Chondrocyte (in vitro differentiated cells): Measurements from ENCODE around the gene VRK3. TPM values are rescaled to one million over a fixed set of nuclear protein-coding genes. Genes with fewer than 3 reads are reported as not detected.
A peak's percentile ranks its signal among the peaks of the same experiment; 100 is the strongest.

ENCODE experiments used
- DNase-seq: peaks from one replicate; pipeline ENCODE4 v3.0.0; 2021; ENCODE audit warnings: mixed read lengths, low spot score
- H3K27ac Mint-ChIP-seq: one replicate; pipeline ENCODE4 v1.8.0; 2021; ENCODE audit warnings: mild to moderate bottlenecking, moderate library complexity, mixed read lengths; ENCODE audit not compliant: unreplicated experiment
- H3K27me3 Mint-ChIP-seq: 2 replicates; pipeline ENCODE4 v1.8.0; 2021; ENCODE audit warnings: low read depth, mixed read lengths
- H3K36me3 Mint-ChIP-seq: 2 replicates; pipeline ENCODE4 v1.8.0; 2021; ENCODE audit warnings: low read depth, mixed read lengths
- H3K4me1 Mint-ChIP-seq: 2 replicates; pipeline ENCODE4 v1.8.0; 2021; ENCODE audit warnings: low read depth, mild to moderate bottlenecking, mixed read lengths
- H3K4me3 Mint-ChIP-seq: one replicate; pipeline ENCODE4 v1.8.0; 2021; ENCODE audit warnings: mild to moderate bottlenecking, moderate library complexity, mixed read lengths; ENCODE audit not compliant: unreplicated experiment
- H3K9me3 Mint-ChIP-seq: 2 replicates; pipeline ENCODE4 v1.8.0; 2021; ENCODE audit warnings: low read depth, mixed read lengths
- total RNA-seq: library from RNA; stranded (reverse); gene quantifications from 3 replicates; pipeline ENCODE4 v1.2.1, GENCODE V29; 2021
- TF ChIP-seq, protein P1 (sequence below): fragments of 200-600 bp; sonication (generic); IDR thresholded peaks from 2 replicates; pipeline ENCODE4 v1.5.0; 2021; ENCODE audit warnings: antibody characterized with exemption, mild to moderate bottlenecking, moderate library complexity

Gene VRK3
- total RNA-seq, 1 donor from 2014 or later: 21.1 TPM

DNA sequence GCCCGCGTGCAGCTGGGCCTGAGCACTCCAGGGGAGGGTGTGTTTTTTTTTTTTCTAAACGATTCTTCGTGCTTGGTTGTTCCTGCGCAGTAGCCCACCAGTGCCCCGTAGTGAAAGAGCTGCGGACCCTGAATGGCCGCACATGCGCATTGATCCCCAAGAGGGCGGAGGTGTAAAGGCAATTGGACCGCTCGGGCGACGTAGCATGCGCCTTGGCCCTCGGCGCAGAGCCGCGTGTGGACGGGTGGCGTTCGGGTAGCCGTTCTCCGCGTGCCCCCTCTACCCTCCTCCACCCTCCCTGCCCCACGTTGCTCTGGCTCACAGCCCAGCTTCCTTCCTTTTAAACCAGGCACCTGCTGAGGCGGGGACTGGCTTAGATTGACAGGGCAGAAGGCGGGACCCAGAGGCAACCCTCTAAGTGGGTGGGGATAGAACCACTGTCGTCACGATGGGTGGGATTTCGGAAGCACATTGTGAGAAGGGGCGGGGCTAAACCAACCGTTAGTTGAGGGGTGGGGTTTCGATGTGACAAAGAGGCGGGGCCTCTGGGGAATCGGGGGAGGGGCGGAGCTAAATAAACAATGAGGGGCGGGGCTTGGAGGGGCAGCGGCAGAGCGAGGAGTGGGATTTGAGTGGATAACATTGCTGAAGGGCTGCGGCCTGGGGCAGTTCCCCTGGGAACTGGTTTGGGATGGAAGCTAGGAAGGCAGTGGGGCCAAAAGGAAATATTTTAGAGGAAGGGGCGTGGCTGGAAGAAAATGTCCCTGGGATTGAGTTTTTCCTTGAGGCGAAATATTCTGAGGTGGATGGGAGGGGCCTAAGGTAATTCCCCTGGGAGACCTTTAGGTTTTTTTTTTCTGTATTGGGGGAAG is 95.3 kb downstream of the VRK3 start:
- DNase-seq: peak; percentile 96
- Mint-ChIP-seq H3K9me3 (no peaks in the 10 kb centered on the region), H3K36me3 (peaks cover 18% of the 10 kb centered on the region), H3K4me1 (peaks cover 40% of the 10 kb centered on the region), H3K27me3 (no peaks in the 10 kb centered on the region), H3K4me3 (peak overlapping the region; percentile 81), H3K27ac (peak overlapping the region; percentile 99)
- TF ChIP-seq, protein P1, sequence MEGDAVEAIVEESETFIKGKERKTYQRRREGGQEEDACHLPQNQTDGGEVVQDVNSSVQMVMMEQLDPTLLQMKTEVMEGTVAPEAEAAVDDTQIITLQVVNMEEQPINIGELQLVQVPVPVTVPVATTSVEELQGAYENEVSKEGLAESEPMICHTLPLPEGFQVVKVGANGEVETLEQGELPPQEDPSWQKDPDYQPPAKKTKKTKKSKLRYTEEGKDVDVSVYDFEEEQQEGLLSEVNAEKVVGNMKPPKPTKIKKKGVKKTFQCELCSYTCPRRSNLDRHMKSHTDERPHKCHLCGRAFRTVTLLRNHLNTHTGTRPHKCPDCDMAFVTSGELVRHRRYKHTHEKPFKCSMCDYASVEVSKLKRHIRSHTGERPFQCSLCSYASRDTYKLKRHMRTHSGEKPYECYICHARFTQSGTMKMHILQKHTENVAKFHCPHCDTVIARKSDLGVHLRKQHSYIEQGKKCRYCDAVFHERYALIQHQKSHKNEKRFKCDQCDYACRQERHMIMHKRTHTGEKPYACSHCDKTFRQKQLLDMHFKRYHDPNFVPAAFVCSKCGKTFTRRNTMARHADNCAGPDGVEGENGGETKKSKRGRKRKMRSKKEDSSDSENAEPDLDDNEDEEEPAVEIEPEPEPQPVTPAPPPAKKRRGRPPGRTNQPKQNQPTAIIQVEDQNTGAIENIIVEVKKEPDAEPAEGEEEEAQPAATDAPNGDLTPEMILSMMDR: no peak

DNA sequence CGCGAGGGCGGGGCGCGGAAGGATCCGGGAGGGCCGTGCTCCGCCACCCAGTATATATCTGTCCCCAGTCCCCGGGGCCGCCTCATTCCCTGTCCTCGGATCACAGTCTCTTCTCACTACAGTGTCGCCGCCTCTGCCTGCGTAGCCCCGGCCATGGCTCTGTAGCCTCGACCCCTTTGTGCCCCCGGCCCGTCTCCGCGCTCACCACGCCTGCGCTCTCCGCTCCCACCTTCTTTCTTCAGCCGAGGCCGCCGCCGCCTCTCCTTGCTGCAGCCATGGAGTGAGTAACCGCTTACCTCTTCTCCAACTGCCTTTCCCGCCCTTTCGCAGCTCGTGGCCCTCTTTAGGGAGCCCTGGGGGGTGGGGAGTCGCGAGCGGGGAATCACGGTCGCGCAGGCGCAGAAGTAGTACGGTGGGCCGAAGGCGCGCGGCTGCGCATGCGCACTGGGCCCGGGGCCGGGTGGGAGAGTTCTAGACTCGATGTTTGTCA is 96.0 kb downstream of the VRK3 start, which contains the start of the genes ATF5 and NUP62:
TSS of gene ATF5 (plus strand) at position 85 of the 490 bp plus-strand sequence. CDS start 1,646 bp downstream, outside the sequence.
TSS of gene NUP62 (minus strand) at position 384 of the 490 bp plus-strand sequence. CDS start 19,697 bp downstream, outside the sequence.
- Mint-ChIP-seq H3K36me3 (peaks cover 18% of the 10 kb centered on the region), H3K4me3 (peak within 1 kb of the TSS; percentile 81), H3K4me1 (peaks cover 47% of the 10 kb centered on the region), H3K9me3 (no peaks in the 10 kb centered on the region), H3K27ac (peak within 1 kb of the TSS; percentile 99), H3K27me3 (no peaks in the 10 kb centered on the region)
- TF ChIP-seq, protein P1: no peak
- peak; percentile 95 for DNase-seq

DNA sequence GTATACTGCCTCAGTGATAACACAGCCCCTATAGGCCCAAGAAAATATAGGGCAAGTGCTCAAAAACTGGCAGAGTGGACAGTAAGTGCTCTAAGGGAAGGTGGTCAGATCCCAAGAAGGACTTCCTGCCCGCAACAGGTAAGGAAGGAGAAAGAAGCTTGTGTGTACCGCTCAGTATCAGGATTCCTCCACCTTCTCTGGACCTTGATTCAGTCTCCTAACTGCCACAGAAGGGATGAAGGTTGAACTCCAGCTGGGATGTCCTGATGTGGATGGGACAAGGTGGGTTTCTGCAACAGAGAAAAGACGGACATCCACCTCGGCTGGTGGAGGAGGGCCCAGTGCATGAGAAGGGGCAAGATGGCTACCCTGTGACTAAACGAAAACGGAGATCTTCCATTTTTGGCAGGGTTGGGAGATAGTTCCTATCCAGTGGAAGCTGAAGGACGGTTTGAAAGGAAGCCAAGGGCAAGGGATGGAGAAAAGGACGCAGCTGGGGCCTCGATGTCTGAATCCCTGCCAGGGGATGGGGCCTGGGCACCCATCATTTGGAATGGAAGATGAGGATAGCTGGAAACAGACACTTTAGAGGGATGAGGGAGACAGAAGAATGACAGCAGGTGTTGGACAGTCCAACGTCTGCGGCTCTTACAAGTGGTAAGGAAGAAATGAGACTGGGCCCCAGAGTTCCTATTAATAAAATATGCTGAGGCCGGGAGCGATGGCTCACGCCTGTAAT is 97.5 kb downstream of the VRK3 start:
- Mint-ChIP-seq H3K4me3 (peak overlapping the region; percentile 81), H3K36me3 (peaks cover 17% of the 10 kb centered on the region), H3K9me3 (no peaks in the 10 kb centered on the region), H3K27me3 (no peaks in the 10 kb centered on the region), H3K4me1 (peaks cover 44% of the 10 kb centered on the region), H3K27ac (peak overlapping the region; percentile 95)
- TF ChIP-seq, protein P1: no peak
- no peak for DNase-seq

DNA sequence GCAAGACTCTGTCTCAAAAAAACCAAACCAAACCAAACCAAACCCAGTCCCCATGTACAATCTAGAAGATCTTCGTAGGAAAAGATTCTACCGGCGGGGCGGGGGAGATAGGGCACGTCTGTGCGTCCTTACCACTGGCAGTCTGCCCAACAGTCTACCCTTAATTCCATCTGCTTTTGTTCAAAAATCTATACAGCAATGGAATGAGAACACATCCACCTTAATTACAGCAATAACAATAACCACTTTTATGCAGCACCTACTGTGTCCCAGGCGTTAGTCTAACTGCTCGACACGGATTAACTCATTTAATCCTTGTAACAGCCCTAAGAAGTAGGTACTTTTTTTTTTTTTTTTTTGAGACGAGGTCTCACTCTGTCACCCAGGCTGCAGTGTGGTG is 98.7 kb downstream of the VRK3 start:
- Mint-ChIP-seq H3K4me1 (peaks cover 44% of the 10 kb centered on the region), H3K4me3 (no peak overlapping the region)
- no peak for DNase-seq

More for the DNA sequence above, 98.7 kb downstream of the VRK3 start:
- no peaks in the 10 kb centered on the region for H3K27me3 Mint-ChIP-seq
- no peak overlapping the region for H3K27ac Mint-ChIP-seq
- peaks cover 13% of the 10 kb centered on the region for H3K36me3 Mint-ChIP-seq
- no peaks in the 10 kb centered on the region for H3K9me3 Mint-ChIP-seq
- TF ChIP-seq, protein P1: no peak

Other genes with a start within 250 kb of the VRK3 start
- 10.2 to 19.8 TPM (median 10.8 TPM) in 3 replicates for gene FUZ, start 212.1 kb downstream of the VRK3 start, total RNA-seq
- gene MED25, start 207.1 kb downstream of the VRK3 start, total RNA-seq: 40.0 to 44.6 TPM (median 40.1 TPM) in 3 replicates
- gene PTOV1, start 174.2 kb downstream of the VRK3 start, total RNA-seq: 168 to 229 TPM (median 170 TPM) in 3 replicates
- 51.4 to 97.0 TPM (median 52.4 TPM) in 3 replicates for gene PNKP, start 157.8 kb downstream of the VRK3 start, total RNA-seq
- gene AKT1S1, start 148.0 kb downstream of the VRK3 start, total RNA-seq: 52.0 to 70.5 TPM (median 55.8 TPM) in 3 replicates
- 36.3 to 45.3 TPM (median 44.8 TPM) in 3 replicates for gene TBC1D17, start 147.7 kb downstream of the VRK3 start, total RNA-seq
- gene IL4I1, start 128.5 kb downstream of the VRK3 start, total RNA-seq: 0.17 TPM in 1 of 3 replicates, not detected in the others
- gene ATF5, start 96.2 kb downstream of the VRK3 start, total RNA-seq: 16.7 to 53.4 TPM (median 53.3 TPM) in 3 replicates
- gene NUP62, start 95.9 kb downstream of the VRK3 start, total RNA-seq: 41.0 to 50.5 TPM (median 44.7 TPM) in 3 replicates
- gene SIGLEC11, start 64.2 kb downstream of the VRK3 start, total RNA-seq: not detected in 3 replicates
- 7.0 to 7.3 TPM (median 7.0 TPM) in 3 replicates for gene ZNF473, start 633 bp upstream of the VRK3 start, total RNA-seq
- gene IZUMO2, start 137.9 kb upstream of the VRK3 start, total RNA-seq: not detected in 3 replicates
- gene MYH14, start 178.2 kb upstream of the VRK3 start, total RNA-seq: 0.68 to 10.2 TPM (median 8.6 TPM) in 3 replicates